HG03196 (cell line): ENCODE results near the gene ZBTB46.
"Not testable (repeated sequence)": the region's sequence is repeated elsewhere in the genome, so short reads cannot be mapped to it uniquely, and the experiment has no call there.

Experiments used
- ATAC-seq: cut with Tn5 transposase; IDR thresholded peaks from one replicate; pipeline ENCODE4 v1.9.1; 2021; ENCODE audit not compliant: unreplicated experiment

The ZBTB46 gene

DNA sequence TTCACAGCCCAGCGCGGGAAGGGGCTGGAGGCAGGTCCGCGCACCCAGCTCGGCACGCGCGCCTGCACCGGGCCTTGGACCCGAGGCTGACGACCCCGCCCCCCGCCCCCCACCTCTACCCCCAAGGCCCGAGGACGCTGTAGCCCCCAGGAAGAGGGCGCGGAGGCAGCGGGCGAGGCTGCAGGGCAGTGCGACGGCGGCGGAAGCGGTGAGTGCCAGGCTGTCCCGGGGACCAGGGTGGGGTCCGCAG lies 93.4 kb downstream of the ZBTB46 start:
- no peak for ATAC-seq

DNA sequence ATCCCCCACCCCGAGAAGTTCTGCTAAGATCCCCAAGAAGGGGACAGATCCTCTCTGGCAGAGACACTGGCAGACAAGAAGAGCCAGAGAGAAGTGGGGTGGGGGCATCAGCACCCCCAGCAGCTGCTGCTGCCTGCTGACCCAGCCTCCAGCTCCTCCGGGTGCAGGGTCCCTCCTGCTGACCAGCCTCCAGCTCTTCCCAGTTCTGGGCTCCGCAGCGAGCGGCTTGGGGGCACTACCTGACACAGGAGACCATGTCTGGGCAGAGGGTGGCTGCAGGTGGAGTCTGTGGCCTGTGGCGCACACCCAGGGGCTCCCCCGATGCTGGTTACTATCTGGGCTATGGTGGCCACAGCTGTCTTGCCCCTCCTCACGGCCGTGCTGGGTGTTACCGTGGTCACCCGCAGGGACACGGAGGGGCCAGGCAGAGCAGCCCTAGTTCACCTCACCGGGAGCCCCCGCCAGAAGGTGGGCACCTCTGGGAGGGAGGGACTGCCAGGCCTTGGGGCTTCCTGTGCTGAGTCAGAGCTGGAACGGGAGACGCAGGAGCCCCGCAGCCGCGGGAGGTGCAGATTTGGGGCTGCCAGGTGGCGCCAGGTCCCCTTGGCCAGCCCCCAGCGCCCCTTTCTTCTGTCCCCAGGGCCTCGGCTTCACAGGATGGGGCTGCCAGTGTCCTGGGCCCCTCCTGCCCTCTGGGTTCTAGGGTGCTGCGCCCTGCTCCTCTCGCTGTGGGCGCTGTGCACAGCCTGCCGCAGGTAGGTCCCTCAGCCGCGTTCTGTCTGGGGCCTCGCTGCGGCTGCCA lies 94.0 kb downstream of the ZBTB46 start:
- ATAC-seq = no peak

DNA sequence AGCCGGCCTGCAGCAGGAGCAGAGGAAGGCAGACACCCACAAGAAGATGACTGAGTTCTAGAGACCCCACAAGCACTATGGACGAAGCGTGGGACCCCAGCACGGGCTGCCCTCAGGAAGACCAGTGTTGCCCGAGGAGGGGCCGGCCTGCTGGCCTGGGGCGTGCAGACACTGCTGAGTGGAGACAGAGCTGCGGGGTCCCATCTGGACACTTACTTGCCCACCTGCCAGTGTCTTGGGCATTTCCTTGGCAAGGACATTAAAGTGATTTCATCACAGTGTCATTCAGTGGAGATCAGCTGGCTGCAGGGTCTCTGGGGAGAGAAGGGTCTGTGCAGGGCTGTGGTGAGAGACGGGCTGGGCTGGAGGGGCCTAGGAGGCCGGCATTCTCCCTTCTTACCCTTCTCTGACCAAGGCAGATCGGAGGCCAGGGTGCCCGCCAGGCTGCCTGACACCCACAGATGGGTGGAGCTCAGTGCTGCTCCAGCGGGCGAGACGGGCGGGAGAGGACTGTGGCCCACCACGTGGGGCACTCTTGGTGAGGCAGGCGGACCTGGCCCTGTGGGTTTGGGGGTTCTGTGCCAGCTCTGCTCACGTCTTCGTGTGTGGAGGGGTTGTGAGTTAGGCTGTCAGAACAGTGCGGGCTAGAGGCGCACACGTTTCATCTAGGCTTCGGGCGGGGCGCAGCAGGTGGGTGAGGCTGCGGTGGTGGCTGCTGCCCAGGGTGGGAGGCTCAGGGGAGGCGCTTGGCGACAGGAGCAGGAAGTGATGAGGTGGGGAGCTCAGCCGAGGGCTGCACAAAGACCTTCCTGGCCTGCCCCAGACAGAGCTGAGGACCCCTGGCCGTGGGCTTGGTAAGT lies 95.0 kb downstream of the ZBTB46 start, which contains the start of gene LIME1:
Gene LIME1, plus strand, starts transcription at position 806 of the 860 bp plus-strand sequence. CDS start 886 bp downstream, outside the sequence.
- ATAC-seq = no peak

DNA sequence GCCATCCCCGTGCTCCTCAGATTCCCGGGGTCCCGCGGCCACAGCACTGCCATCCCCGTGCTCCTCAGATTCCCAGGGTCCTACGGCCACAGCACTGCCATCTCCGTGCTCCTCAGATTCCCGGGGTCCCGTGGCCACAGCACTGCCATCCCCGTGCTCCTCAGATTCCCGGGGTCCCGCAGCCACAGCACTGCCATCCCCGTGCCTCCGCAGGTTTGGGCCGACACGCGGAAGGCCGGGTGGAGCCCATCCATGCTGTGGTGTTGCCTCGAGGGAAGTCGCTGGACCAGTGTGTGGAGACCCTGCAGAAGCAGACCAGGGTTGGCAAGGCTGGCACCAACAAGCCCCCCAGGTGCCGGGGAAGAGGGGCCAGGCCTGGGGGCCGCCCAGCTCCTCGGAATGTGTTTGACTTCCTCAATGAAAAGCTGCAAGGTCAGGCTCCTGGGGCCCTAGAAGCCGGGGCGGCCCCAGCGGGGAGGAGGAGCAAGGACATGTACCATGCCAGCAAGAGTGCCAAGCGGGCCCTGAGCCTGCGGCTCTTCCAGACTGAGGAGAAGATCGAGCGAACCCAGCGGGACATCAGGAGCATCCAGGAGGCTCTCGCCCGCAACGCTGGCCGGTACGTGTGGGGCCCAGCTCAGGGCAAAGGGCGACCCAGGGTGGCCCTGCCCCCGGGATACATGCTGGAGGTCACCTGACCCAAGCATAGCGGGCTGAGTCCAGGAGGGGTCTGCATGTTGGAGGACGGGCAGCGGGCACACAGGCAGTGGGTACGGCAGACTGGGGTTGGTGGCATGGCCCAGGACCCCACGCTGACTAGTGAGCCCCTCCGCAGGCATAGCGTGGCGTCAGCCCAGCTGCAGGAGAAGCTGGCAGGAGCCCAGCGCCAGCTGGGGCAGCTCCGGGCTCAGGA lies 95.9 kb downstream of the ZBTB46 start:
- no peak for ATAC-seq

DNA sequence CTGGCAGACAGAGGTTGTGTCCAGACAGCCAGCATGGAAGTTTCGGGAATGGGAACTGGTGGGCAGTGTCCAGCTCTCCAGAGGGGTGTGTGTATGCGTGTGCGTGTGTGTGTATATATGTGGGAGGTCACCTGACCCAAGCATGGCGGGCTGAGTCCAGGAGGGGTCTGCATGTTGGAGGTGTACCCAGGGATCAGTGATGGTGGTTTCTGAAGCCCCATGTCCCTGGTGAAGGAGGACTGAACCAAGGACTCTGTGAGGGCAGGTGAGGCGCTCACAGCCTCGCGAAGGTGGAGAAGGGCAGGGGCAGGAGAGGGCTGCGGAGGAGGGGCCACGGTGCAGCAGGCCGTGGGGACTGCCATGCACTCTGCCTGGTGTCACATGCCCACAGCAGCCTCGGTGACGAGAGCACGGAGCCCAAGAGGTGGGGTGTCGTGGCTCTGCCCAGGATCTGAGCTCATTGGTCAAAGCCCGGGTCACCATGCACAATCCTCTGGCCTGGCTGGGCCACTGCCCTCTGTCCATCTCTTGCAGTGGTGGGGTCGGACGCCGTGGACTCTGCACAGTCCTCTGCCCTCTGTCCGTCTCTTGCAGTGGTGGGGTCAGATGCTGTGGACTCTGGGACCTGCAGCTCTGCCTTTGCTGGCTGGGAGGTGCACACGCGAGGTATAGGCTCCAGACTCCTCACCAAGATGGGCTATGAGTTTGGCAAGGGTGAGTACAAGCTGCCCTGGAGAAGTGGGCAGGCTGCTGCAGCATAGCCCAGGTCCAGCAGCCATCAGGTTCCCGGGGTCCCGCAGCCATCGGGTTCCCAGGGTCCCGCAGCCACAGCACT lies 96.7 kb downstream of the ZBTB46 start:
- no peak for ATAC-seq

DNA sequence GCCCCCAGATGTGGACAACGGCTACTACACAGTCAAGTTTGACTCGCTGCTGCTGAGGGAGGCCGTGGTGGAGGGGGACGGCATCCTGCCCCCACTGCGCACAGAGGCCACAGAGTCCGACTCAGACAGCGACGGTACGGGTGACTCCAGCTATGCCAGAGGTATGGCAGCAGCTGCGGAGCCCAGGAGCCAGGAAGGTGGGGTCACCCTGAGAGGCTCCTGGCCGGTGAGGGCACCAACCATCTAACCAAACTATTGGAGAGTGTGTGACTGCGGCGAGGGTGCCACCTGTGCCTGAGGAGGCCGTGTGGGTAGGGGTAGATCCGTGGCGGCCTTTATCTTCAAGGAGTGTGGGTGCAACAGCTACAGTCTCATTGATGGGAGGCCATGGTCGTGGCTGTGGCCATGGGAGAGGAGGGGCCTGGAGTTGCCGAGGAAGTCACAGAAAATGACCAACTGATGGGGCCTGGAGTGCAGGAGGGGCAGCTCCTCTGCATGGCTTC lies 97.4 kb downstream of the ZBTB46 start:
- no peak for ATAC-seq

DNA sequence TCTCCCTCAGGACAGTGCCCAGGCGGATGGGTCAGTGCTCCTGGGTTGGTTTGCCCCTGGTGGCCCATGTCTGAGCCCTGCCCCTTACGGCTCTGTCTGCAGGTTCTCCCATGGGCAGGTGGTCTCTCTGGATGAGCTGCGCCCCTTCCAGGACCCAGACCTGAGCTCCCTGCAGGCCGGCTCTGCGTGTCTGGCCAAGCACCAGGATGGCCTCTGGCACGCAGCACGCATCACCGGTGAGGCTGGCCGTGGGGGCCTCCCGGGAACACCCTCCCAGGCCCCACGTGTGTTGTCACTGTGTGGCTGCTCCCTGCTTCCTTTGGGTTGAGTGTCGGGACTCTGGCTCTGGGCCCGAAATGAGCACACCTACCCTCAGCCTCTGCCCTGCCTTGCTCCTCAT lies 97.9 kb downstream of the ZBTB46 start:
- ATAC-seq = no peak

DNA sequence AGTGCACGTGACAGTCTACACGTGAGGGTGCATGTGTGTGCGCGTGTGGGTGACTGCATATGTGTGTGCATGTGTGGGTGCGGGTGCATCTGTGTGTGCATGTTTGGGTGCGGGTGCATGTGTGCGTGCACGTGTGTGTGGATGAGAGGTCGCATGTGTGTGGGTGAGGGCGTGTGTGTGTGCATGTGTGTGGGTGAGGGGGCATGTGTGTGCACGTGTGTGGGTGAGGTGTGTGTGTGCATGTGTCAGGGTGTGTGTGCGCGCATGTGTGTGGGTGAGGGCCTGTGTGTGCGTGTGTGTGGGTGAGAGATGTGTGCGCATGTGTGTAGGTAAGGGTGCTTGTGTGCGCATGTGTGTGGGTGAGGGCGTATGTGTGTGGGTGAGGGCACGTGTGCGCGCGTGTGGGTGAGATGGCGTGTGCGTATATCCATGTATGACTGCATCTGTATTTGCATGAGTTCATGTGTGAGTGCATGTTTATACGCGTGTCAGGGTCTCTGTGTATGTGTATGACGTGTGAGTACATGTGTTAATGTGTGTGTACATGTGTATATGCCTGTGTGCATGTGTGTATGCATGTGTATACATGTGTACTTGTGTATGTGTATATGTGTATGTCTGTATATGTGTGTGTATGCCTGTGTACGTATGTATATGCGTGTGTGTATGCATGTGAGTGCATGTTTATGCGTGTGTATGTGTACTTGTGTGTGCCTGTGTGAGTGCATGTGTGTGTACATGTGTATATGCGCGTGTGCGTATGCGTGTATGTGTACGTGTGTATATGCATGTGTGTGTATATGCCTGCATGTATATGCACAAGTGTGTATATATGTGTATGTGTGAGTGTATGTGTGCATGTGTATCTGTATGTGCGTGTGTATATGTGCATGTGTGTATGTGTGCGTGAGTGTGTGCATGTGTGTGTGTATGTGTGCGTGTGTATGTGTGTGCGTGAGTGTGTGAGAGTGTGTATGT lies 98.7 kb downstream of the ZBTB46 start:
- ATAC-seq = no peak

DNA sequence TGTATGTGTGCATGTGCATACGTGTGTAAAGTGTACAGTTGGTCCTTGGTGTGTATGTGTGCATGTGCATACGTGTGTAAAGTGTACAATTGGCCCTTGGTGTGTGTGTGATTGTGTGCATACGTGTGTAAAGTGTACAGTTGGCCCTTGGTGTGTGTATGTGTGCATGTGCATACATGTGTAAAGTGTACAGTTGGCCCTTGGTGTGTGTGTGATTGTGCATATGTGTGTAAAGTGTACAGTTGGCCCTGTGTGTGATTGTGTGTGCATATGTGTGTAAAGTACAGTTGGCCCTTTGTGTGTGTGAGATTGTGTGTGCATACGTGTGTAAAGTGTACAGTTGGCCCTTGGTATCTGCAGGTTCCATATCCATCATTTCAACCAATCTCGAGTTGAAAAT lies 99.7 kb downstream of the ZBTB46 start:
- no peak for ATAC-seq

DNA sequence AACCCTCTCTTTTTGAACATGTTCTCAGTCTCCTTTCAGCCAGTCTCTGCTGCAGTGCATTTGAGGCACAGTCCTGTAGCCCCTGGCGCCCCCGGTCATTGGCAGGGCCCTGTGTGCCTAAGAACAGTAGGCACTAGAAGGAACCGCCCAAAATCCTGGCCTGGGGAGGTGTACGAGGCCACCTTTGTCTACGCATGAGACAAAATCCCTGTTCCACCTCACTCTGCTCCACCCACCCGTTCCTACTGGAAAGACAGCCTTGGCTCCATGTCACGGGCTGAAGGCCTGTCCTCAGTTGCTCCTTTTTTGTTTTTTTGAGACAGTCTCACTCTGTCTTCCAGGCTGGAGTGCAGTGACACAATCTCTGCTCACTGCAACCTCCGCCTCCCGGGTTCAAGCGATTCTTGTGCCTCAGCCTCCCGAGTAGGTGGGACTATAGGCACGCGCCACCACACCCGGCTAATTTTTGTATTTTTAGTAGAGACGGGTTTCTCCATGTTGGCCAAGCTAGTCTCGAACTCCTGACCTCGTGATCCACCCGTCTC lies 100.8 kb downstream of the ZBTB46 start:
- ATAC-seq = not testable (repeated sequence)

DNA sequence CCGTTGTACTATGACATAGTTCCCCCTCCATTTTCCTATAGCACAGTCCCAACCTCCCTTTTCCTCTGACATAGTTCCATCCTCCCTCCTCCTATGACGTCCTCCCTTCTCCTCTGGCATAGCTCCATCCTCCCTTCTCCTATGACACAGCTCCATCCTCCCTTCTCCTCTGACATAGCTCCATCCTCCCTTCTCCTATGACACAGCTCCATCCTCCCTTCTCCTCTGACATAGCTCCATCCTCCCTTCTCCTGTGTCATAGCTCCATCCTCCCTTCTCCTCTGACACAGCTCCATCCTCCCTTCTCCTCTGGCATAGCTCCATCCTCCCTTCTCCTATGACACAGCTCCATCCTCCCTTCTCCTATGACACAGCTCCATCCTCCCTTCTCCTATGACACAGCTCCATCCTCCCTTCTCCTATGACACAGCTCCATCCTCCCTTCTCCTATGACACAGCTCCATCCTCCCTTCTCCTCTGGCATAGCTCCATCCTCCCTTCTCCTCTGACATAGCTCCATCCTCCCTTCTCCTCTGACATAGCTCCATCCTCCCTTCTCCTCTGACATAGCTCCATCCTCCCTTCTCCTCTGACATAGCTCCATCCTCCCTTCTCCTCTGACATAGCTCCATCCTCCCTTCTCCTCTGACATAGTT lies 108.0 kb downstream of the ZBTB46 start:
- not testable (repeated sequence) for ATAC-seq

DNA sequence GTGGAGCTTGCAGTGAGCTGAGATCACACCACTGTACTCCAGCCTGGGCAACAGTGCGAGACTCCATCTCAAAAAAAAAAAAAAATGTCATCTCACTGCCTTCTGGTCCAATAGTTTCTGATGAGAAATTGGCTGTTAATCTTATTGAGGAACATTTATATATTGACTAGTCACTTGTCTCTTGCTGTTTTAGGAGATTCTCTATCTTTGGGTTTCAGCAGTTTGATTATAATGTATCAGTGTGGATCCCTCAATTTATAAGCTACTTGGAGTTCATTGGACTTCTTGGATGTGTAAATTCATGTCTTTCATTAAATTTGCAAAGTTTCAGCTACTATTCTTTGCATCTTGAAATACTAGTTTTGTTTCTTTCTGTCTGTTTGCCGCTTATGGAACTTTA lies 112.1 kb downstream of the ZBTB46 start:
- ATAC-seq = no peak

DNA sequence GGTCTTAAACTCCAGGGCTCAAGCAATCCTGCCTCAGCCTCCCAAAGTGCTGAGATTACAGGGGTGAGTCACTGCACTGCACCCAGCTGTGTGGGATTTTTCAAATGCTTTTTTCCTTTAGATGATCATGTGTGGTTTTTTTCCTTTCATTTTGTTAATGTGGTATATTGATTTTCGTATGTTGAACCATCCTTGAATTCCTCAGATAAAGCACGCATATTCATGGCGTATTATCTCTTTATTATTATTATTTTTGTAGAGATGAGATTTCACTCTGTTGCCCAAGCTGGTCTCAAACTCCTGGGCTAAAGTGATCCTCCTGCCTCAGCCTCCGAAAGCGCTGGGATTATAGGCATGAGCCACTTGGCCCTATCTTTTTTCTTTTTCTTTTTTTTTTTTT lies 116.2 kb downstream of the ZBTB46 start:
- ATAC-seq = no peak

DNA sequence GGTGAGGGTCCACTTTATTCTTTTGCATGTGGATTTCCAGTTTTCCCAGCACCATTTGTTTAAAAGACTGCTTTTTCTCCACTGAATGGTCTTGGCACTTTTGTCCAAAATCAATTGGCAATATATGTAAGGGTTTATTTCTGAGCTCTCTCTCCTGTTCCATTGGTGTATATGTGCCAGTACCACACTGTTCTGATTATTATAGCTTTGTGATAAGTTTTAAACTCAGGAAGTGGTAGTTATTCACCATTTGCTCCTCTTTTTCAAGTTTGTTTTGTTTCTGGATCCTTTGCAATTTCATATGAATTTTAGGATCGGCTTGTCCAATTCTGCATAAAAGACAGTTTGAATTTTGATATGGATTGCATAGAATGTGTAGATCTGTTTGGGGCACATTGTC lies 118.9 kb downstream of the ZBTB46 start:
- ATAC-seq = no peak

DNA sequence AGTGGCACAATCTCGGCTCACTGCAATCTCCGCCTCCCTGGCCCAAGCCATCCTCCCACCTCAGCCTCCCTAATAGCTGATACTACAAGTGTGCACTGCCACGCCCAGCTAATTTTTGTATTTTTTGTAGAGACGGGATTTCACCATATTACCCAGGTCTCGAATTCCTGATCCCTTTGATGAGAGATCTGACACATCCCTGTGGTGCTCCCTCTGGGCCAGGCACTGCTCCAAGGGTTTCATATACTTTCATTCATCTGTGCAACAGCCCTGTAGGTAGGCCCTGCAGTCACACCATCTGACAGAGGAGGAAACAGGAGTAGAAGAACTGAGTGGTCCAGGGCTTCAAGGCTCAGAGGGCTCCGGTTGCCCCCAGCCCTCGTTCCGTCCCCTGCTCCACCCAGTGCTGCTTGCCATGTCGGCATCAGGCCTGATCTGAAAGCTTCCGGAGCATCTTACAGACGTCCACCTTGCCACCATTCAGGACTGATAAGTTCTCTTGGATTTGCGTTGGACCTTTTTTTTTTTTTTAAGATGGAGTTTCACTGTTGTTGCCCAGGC lies 119.9 kb downstream of the ZBTB46 start:
- no peak for ATAC-seq

DNA sequence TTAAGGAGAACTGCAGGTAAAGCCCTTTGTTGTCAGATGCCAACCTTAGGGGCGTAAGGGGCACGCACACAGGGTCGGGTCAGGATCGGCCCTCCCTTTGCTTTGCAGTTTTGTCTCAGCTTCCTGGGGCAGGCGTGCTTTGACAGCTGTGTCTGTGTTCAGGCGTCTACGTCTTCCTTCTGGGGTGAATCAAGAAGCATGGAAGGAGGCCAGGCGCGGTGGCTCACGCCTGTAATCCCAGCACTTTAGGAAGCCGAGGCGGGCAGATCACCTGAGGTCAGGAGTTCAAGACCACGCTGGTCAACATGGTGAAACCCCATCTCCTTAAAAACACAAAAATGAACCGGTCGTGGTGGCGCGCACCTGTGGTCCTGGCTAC lies 121.9 kb downstream of the ZBTB46 start:
- ATAC-seq = no peak

DNA sequence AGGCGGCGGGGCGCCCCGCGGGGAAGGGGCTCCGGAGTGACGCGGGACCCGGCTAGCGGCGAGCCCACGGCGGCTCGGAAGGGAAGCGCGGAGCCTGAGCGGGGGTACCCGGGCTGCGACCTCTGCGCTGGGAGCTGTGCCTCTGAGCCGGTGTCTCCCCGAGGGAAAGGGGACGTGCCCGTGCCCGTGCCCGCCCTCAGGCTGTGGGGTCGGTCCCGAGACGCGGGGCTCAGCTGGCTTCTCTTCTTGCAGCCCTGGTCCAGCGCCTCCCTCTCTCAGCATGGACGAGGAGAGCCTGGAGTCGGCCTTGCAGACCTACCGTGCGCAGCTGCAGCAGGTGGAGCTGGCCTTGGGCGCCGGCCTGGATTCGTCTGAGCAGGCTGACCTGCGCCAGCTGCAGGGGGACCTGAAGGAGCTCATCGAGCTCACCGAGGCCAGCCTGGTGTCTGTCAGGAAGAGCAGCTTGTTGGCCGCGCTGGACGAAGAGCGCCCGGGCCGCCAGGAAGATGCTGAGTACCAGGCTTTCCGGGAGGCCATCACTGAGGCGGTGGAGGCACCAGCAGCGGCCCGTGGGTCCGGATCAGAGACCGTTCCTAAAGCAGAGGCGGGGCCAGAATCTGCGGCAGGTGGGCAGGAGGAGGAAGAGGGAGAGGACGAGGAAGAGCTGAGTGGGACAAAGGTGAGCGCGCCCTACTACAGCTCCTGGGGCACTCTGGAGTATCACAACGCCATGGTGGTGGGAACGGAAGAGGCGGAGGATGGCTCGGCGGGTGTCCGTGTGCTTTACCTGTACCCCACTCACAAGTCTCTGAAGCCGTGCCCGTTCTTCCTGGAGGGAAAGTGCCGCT lies 122.5 kb downstream of the ZBTB46 start:
- ATAC-seq = peak; percentile 8
